Keratinocyte (primary cell): ENCODE data around the gene ULK3. TPM values are rescaled to one million over a fixed set of nuclear protein-coding genes. Genes with fewer than 3 reads are reported as not detected.

ENCODE experiments used
- DNase-seq: peaks from one replicate; pipeline ENCODE4 v3.0.0-alpha.2; 2011; ENCODE audit warnings: low read depth, missing footprints, low spot score
- FAIRE-seq: peaks from 2 replicates; lab custom pipeline; 2011; peaks lifted over from hg19 to GRCh38; lab: Jason Lieb, UNC
- H2AFZ ChIP-seq: 2 replicates; pipeline ENCODE4 v1.6.0; 2012; ENCODE audit warnings: low read length, control low read depth, inconsistent platforms; ENCODE audit not compliant: control insufficient read depth
- H3K27ac ChIP-seq: 2 replicates; pipeline ENCODE4 v1.5.1; 2011; ENCODE audit warnings: low read length; ENCODE audit not compliant: control insufficient read depth, insufficient read depth
- H3K27me3 ChIP-seq: 3 replicates; pipeline ENCODE4 v1.6.0; 2011; ENCODE audit warnings: low read length; ENCODE audit not compliant: control insufficient read depth, insufficient read depth; ENCODE audit errors: extremely low read depth
- H3K36me3 ChIP-seq, 2 experiments: 2 replicates in 1 of 2; 3 replicates in 1 of 2; pipeline ENCODE4 v1.5.1; 2011; ENCODE audit warnings: low read length in 2 of 2, mild to moderate bottlenecking in 1 of 2; ENCODE audit not compliant: control insufficient read depth in 2 of 2, insufficient read depth in 2 of 2; ENCODE audit errors: extremely low read depth in 1 of 2
- H3K4me1 ChIP-seq: 3 replicates; pipeline ENCODE4 v1.5.1; 2011; ENCODE audit warnings: low read length; ENCODE audit not compliant: control insufficient read depth, insufficient read depth; ENCODE audit errors: extremely low read depth
- H3K4me2 ChIP-seq: 3 replicates; pipeline ENCODE4 v1.6.0; 2011; ENCODE audit warnings: low read depth, low read length; ENCODE audit not compliant: control insufficient read depth, insufficient read depth; ENCODE audit errors: extremely low read depth
- H3K4me3 ChIP-seq, 3 experiments: fragments of 200-600 bp in 1 of 3; sonication (generic) in 1 of 3; 2 replicates in 2 of 3; 3 replicates in 1 of 3; pipeline ENCODE4 v1.5.1; 2011 to 2016; ENCODE audit warnings: low read length in 3 of 3, mild to moderate bottlenecking in 3 of 3, control low read depth in 2 of 3, inconsistent platforms in 1 of 3, low read depth in 1 of 3, mixed read lengths in 1 of 3, mixed run types in 1 of 3, moderate library complexity in 1 of 3; ENCODE audit not compliant: control insufficient read depth in 2 of 3, insufficient read depth in 2 of 3; ENCODE audit errors: extremely low read depth in 1 of 3
- H3K79me2 ChIP-seq: 2 replicates; pipeline ENCODE4 v1.6.0; 2012; ENCODE audit warnings: low read length; ENCODE audit not compliant: control insufficient read depth, insufficient read depth
- H3K9ac ChIP-seq: 3 replicates; pipeline ENCODE4 v1.6.0; 2011; ENCODE audit warnings: low read length; ENCODE audit not compliant: control insufficient read depth, insufficient read depth; ENCODE audit errors: extremely low read depth
- H3K9me1 ChIP-seq: 3 replicates; pipeline ENCODE4 v1.6.0; 2011; ENCODE audit warnings: low read length; ENCODE audit not compliant: control insufficient read depth, insufficient read depth; ENCODE audit errors: extremely low read depth
- H3K9me3 ChIP-seq: 2 replicates; pipeline ENCODE4 v1.5.1; 2012; ENCODE audit warnings: low read depth, low read length; ENCODE audit not compliant: control insufficient read depth
- H4K20me1 ChIP-seq: 3 replicates; pipeline ENCODE4 v1.6.0; 2011; ENCODE audit warnings: low read length; ENCODE audit not compliant: control insufficient read depth, insufficient read depth; ENCODE audit errors: extremely low read depth
- CTCF ChIP-seq, 3 experiments: IDR thresholded peaks in 1 of 3; conservative IDR thresholded peaks in 1 of 3; optimal IDR thresholded peaks in 1 of 3; 2 replicates in 2 of 3; 3 replicates in 1 of 3; pipeline versions ENCODE3 to v1.5.1; 2011; ENCODE audit warnings: low read length in 3 of 3, mild to moderate bottlenecking in 3 of 3, moderate library complexity in 2 of 3, control low read depth in 1 of 3, inconsistent platforms in 1 of 3; ENCODE audit not compliant: insufficient read depth in 2 of 3; ENCODE audit errors: extremely low read depth in 1 of 3
- EZH2 ChIP-seq: IDR thresholded peaks from one replicate; pipeline ENCODE4 v1.6.1; 2012; ENCODE audit warnings: inconsistent platforms, mild to moderate bottlenecking, low read length, moderate library complexity
- dilution Hi-C: fragments of 300-500 bp; cut with MboI; formaldehyde crosslinking; loops from one replicate; pipeline ENCODE4 v1.7.0; 2020; ENCODE audit warnings: low sequenced_read_pairs; ENCODE audit not compliant: extremely low pct_ligation_motif_present
- polyA plus RNA-seq, 5 experiments: library from polyadenylated mRNA; depleted of rRNA in 3 of 5; stranded (reverse) in 3 of 5; stranded (forward) in 1 of 5; unstranded in 1 of 5; fragments of >200 nt; gene quantifications; 1 replicate in 1 of 5; 2 replicates in 3 of 5; 3 replicates in 1 of 5; pipeline versions ENCODE4 v1.2.1 to v1.2.3, GENCODE V29; 2011 to 2012; ENCODE audit warnings: missing spikeins in 2 of 5, low read depth in 1 of 5, low replicate concordance in 1 of 5

Gene ULK3
- polyA plus RNA-seq, 1 donor (not counting 4 experiments of a cell fraction or from before 2014, with no cell fraction given) = 16.5 TPM

GRCh38 chr15:74792227-74793016, 50.5 kb downstream of the ULK3 start:
- H3K27ac ChIP-seq = no peak overlapping the region
- H3K27me3 ChIP-seq = no peaks in the 10 kb centered on the region
- dilution Hi-C loops = no loop called here
- TF ChIP-seq CTCF (optimal IDR thresholded peaks at IDR 0.05 in 1 of 3, IDR thresholded peaks at IDR 0.05 in 1 of 3, conservative IDR thresholded peaks at IDR 0.05 in 1 of 3; ENCODE audit: extremely low read depth in 1 of 3, insufficient read depth in 2 of 3, low read length in 3 of 3) (no peak), EZH2 (no peak)
- FAIRE-seq = no peak
- no peak overlapping the region for H3K4me2 ChIP-seq
- no peak overlapping the region for H3K4me3 ChIP-seq
- H3K9ac ChIP-seq = no peak overlapping the region
- H3K9me3 ChIP-seq = no peaks in the 10 kb centered on the region
- peaks cover 54% of the 10 kb centered on the region for H3K4me1 ChIP-seq
- peaks cover 1 to 5% of the 10 kb centered on the region in 2 experiments for H3K36me3 ChIP-seq
- H4K20me1 ChIP-seq = peaks cover 37% of the 10 kb centered on the region
- no peak overlapping the region for H2AFZ ChIP-seq
- peaks cover 80% of the 10 kb centered on the region for H3K79me2 ChIP-seq
- DNase-seq = no peak
- H3K9me1 ChIP-seq = peaks cover 15% of the 10 kb centered on the region

DNA sequence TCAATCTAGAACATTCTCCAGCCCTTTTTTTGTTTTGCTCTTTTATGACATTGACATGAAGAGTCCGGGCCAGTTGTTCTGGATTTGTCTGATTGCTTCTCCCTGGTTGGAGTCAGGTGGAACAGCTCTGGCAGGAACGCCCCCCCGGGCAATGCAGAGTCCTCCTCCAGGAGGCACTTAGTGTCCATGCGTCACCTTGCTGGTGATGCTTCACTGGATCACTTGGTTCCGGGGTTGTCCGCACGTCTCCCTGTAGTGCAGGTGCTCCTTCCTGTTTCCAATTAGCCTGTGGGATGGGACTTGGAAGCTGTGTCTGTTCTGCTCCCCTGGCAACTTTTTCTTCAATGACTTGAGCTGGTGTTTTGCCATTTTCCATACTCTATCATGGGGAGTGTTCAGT, 51.3 kb downstream of the ULK3 start:
- peaks cover 39% of the 10 kb centered on the region for H4K20me1 ChIP-seq
- FAIRE-seq (no peak), DNase-seq (no peak)
- H3K4me3 ChIP-seq = no peak overlapping the region
- dilution Hi-C loops = no loop called here
- H3K27ac ChIP-seq = no peak overlapping the region
- H3K9me3 ChIP-seq = no peaks in the 10 kb centered on the region
- H3K4me1 ChIP-seq = peaks cover 61% of the 10 kb centered on the region
- H3K9me1 ChIP-seq = peaks cover 21% of the 10 kb centered on the region
- H3K79me2 ChIP-seq = peaks cover 81% of the 10 kb centered on the region
- no peak overlapping the region for H3K4me2 ChIP-seq
- TF ChIP-seq EZH2 = no peak
- TF ChIP-seq CTCF (optimal IDR thresholded peaks at IDR 0.05 in 1 of 3, IDR thresholded peaks at IDR 0.05 in 1 of 3, conservative IDR thresholded peaks at IDR 0.05 in 1 of 3; ENCODE audit: extremely low read depth in 1 of 3, insufficient read depth in 2 of 3, low read length in 3 of 3) = no peak
- no peak overlapping the region for H2AFZ ChIP-seq
- no peak overlapping the region for H3K9ac ChIP-seq
- H3K36me3 ChIP-seq = peaks cover 1 to 5% of the 10 kb centered on the region in 2 experiments
- no peaks in the 10 kb centered on the region for H3K27me3 ChIP-seq
